GM12873 (cell line): ENCODE data around the gene SLCO1B1.

Source experiments
- TF ChIP-seq, protein P1 (sequence below): IDR thresholded peaks from 2 replicates; pipeline ENCODE4 v1.5.1; 2012; ENCODE audit warnings: low read depth, mild to moderate bottlenecking, moderate library complexity, low read length, control low read depth; ENCODE audit not compliant: insufficient read depth; ENCODE audit errors: missing control alignments

The SLCO1B1 gene

GRCh38 chr12:21183721-21184275, 52.8 kb downstream of the SLCO1B1 start:
- TF ChIP-seq, protein P1, sequence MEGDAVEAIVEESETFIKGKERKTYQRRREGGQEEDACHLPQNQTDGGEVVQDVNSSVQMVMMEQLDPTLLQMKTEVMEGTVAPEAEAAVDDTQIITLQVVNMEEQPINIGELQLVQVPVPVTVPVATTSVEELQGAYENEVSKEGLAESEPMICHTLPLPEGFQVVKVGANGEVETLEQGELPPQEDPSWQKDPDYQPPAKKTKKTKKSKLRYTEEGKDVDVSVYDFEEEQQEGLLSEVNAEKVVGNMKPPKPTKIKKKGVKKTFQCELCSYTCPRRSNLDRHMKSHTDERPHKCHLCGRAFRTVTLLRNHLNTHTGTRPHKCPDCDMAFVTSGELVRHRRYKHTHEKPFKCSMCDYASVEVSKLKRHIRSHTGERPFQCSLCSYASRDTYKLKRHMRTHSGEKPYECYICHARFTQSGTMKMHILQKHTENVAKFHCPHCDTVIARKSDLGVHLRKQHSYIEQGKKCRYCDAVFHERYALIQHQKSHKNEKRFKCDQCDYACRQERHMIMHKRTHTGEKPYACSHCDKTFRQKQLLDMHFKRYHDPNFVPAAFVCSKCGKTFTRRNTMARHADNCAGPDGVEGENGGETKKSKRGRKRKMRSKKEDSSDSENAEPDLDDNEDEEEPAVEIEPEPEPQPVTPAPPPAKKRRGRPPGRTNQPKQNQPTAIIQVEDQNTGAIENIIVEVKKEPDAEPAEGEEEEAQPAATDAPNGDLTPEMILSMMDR: no peak

DNA sequence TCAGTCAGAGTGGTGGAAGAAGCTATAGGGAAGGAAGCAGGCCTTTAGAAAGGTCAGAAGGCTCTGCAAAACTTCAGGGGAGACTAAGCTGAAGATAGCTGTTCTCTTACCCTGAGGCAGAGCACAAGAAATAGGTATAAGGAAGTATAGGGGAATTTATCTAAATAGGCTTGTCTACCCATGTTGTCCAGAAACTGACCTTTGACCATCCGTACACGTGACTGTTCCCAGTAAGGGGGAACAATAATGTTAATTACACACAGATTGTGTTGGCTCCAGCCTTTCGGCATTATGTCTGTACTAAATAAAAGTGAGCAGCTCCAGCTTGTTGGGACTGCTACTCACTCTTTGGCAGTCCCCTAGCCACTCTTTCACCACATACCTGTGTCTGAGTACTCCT, 59.0 kb downstream of the SLCO1B1 start:
- TF ChIP-seq, protein P1: no peak

DNA sequence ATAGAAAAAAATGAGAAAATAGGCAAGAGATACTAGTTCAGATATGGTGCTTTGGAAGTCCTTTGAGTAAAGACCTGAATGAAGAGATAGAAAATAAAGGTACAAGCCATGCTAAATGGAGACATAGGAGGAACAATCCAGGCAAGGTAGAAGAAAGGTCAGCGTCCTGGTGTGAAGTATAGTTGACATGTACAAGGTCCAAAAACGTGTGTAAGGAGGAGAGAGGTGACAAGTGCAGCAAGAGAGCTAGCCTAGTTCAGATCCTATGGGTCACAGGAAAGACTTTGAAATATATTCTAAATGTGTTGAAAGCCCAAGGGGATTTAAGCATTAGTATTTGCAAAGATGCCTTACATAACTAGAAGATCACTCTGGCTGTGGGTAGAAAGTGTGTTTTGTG, 88.2 kb downstream of the SLCO1B1 start:
- TF ChIP-seq, protein P1: no peak

DNA sequence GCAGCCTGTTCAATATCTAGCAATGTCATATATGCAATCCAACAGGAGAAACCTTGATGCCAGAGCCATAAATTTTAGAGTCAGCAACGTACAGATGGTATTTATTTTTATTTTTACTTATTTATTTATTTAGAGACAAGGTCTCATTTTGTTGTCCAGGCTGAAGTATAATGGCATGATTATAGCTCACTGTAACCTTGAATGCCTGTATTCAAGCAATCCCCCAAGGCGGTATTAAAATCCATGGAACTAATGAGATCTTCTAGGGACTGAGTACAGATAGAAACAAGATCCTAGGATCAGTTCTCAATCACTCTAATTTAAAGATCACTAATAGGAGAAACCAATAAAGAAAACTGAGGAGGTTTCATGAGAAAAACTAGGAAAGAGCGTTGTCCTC, 89.3 kb downstream of the SLCO1B1 start:
- TF ChIP-seq, protein P1: no peak

DNA sequence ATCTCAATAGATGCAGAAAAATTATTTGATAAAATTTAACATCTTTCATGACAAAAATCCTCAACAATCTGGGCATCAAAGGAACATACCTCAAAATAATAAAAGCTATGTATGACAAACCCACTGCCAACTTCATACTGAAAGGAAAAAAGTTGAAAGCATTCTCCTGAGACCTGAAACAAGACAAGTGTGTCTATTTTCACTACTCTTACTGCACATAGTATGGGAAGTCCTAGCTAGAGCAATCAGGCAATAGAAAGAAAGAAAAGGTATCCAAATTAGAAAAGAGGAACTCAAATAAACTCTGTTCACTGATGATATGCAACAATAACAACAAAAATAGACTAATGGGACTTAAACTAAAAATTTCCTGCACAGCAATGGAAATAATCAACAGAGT, 90.1 kb downstream of the SLCO1B1 start:
- TF ChIP-seq, protein P1: no peak

DNA sequence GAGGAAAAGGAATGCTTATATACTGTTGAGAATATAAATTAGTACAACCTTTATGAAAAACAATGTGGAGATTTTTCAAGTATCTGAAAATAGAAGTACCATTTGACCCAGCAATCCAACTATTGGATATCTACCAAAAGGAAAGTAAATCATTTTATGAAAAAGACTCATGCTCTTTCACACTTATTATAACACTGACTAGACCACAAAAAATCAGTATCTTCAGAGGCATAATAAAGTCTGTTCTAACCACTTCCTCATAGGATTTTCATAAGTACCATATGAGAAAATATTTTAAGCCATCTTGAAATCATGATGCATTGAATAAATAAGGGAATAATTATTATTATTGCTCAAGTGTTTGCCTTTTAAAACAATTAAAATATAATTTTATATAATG, 90.8 kb downstream of the SLCO1B1 start:
- TF ChIP-seq, protein P1: no peak

GRCh38 chr12:21223930-21224329, 92.9 kb downstream of the SLCO1B1 start:
- TF ChIP-seq, protein P1: no peak
